GM18505 (cell line): ENCODE results near the gene FLRT2.

Experiments used
- ATAC-seq: cut with Tn5 transposase; IDR thresholded peaks from one replicate; pipeline ENCODE4 v1.9.1; 2021; ENCODE audit not compliant: unreplicated experiment
- POLR2A ChIP-seq: IDR thresholded peaks from 4 replicates; pipeline ENCODE4 v1.6.1; 2011; ENCODE audit warnings: borderline replicate concordance; ENCODE audit not compliant: insufficient read depth, insufficient read length; ENCODE audit errors: extremely low read depth

Gene FLRT2

DNA sequence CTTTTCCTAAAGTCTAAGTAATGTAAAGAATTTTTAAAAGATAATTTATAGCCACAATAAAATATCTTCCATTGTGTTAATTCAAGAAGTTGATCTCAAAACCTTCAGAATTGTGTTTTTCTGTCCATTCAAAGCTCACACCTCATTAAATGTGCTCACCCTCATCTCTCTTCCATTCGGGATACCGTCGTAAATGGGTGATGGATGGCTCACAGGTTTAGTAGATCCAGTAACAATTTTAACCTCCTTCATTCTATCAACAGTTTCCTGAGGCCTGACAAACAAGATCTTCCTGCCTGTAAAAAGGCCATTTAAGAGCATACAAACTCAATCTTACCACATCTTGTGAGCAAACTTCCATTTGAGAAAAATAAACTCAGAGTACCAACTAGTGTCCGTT is 9.4 kb upstream of the FLRT2 start:
- no peak for ATAC-seq
- no peak for TF ChIP-seq POLR2A

DNA sequence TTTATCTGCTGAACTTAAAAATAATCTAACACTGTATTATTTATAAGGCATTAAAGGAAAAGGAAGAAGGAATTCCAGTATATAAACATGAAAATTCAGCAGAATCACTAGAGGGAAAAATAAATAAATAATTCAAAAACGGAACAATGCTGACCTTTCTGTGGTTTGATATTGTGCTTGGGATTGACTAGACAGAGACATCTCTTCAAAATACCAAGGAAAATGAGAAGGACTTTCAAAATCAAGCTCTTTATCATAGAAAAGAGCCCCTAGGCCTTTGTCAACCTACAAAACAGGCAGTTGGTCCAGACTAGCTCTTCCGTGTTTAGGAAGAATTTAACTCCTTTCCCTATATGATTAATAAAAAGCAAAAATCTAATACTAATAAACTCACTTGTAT is 6.3 kb upstream of the FLRT2 start:
- TF ChIP-seq POLR2A = no peak
- ATAC-seq = no peak

DNA sequence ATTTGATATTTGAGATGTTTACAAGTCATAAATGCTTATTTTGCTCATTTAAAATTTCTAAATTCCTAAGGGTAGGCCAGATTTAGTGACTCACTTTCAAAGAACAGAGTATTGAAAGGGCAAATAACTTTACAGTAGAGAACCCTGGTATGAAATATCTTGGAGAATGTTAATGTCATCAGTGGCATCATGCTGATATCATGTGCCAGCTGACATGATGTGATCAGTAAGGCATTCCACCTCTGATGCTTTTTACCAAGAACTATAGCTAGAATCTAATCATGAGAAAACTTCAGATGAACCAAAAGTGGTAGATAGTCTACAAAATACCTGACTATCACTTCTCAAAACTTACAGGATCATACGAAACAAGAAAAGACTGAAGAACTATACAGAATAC is 2.9 kb upstream of the FLRT2 start:
- no peak for ATAC-seq
- TF ChIP-seq POLR2A = no peak

DNA sequence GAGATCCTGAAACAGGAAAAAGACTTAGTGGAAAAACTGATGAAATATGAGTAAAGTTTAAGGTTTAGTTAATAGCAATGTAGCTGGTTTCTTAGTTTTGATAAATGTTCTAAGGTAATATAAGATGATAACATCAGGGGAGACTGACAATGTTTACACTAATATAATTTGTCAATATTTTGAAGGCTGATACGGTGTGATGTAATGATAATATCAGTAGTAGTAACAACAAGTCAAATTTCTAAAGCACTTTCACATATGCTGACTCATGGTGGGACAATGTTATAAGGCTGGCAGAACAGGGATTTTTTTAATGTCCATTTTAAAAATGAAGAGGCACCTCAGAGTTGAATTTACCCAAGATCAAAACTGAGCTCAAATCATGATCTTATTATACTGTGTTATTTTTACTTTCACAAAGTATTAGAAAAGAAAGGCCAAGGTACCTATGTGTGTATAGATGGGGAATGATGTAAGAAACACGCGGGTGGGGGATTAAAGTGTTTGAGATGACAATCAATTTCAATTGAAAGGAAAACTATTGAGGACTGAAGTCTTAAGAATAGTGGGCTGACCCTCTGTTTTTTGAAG is 2.4 kb upstream of the FLRT2 start:
- no peak for TF ChIP-seq POLR2A
- ATAC-seq = no peak

DNA sequence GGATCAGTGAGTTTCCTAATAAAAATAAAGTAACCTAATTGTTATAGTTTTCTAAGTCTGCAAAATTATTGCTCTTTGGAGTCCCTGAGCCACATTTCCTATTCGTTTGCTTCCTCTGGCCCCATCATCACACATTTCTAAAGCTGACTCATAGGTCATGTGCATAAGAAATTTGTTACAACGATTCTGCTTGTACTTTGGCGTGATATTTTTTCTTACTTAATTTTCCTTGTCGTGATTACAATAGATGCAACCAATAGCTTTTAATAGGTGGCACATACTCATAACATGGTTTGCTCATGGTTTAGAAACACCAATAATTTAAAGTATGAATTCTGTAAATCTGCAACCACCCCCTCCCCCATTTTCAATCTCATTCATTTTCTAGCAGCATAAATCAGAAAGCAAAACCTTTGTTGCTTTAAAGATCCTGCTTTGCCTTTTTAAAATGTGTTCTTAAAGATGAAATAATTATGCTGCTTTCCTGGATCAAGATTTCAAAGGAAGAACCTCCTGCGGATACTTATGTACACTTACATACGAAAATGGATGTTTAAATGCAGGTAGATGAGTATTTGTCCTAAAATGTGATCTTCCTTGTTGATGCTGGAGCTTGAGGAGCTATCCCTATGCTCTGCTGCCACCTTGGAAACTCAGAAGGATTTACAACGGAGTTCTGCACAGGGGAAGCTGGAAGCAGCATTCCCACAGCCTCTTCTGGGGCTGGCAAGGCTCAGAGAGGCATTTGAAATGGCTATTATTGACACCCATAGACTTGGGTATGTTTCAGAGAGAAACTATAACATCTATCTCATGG is 1.7 kb upstream of the FLRT2 start:
- TF ChIP-seq POLR2A = no peak
- ATAC-seq = no peak

DNA sequence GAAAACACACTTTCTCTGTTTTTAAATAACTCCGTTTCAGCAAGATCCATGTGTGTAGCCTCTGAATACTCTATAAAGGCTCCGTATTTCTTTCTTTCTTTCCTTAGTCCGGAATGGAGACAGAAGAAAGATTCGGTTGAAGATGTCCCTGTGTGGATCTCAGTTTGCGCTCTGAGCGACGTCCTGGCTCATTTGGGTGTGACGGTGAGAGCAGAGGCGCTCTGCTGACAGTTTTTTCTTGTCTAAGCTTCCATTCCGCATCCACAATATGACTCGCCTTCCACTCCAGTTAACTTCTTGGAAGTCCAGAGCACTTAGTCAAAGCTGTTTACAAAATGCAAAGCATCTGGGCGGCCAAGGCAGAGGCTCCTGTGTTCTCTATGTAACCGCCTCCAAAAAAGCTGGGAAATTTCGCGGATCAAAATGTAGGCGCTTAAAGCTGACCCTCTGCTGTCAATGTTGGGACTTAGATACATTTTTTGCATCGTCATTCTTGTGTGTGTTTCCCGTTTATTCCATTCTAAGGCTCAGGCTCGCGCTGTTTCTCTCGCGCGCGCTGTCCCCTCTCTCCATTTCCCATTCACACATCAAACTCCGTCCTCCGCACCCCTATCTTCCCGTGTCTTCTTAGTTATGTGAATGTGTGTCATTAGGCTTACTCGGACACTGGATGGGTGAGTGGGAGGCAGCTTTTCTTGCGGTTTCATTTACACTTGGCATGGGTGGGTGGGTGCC is 880 bp upstream of the FLRT2 start:
- TF ChIP-seq POLR2A = no peak
- ATAC-seq = no peak

DNA sequence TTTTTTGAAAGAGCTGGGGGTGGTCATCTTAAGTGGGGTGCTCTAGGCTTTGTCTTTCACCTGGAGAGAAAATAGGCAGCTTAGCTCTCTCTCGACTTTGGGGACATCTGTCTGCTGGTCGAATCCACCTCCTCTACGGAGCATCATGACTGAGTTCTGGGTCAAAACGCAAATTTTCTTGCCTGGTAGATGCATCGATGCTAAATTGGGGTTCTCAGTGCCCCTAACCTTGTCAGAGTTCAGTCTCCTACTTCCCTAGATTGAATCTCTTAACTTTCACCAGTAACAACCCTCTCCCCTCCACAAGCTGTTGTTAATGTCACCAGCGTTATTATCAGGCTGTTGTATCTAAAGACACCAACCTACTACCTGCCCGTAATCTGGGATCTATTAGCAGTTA is 682 bp downstream of the FLRT2 start:
- TF ChIP-seq POLR2A = no peak
- no peak for ATAC-seq

DNA sequence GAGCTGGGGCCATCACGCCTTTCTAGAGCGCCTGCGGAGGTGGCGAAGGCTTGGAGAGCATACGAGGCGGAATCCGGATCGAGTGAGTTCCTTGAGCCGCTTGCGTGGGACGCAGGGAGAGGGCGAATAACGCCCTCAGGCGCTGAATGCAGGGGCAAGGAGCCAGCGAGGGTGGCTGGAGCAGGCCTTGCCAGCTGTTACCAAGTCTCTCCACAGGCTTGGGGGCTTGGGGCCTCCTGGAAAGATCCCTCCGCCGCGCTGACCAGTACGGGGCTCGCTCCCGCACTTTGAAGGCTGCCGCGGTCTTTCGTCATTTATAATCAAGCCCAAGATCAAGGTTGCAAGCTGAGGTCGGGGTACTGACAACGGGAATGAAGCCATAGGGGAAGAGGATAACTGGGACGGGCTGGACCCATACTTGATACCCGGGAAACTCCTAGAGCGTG is 1.2 kb downstream of the FLRT2 start:
- no peak for TF ChIP-seq POLR2A
- no peak for ATAC-seq

DNA sequence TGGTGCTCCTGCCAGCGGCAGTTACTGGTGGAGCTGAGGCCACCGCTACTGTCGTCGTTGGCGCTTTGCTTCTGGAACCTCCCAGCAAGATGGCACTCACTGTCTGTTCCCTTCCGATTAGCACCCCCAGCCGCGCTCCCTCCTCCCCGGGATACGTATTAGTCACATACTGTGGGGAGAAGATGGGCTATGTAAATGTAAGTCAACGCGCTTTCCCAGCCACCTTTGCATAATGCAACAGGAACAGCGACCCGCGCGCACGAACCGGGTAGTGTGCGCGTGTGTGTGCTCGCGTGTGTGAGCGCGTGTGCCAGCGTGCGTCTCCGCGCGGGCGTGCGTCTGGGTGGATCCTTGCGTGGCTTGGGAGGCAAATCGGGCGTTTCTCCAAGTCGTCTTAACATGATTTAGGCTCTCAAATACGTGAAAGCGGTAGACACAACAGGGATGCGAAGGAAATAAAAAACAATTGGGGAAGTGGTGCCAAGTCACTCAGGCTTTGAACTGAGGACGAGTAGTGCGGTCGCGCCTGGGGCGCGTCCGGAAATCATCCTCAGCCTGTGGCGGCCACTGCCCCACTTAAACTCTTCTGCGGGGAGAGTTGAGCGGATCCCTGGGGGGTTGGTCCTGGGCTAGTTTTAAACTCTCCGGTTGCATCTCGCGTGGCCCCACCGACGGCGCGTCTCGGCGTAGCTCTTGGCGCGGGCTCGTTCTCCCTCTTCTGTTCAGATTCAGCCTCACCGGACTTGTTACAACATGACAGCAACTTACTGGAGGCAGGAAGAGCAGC is 1.8 kb downstream of the FLRT2 start:
- no peak for ATAC-seq
- no peak for TF ChIP-seq POLR2A

DNA sequence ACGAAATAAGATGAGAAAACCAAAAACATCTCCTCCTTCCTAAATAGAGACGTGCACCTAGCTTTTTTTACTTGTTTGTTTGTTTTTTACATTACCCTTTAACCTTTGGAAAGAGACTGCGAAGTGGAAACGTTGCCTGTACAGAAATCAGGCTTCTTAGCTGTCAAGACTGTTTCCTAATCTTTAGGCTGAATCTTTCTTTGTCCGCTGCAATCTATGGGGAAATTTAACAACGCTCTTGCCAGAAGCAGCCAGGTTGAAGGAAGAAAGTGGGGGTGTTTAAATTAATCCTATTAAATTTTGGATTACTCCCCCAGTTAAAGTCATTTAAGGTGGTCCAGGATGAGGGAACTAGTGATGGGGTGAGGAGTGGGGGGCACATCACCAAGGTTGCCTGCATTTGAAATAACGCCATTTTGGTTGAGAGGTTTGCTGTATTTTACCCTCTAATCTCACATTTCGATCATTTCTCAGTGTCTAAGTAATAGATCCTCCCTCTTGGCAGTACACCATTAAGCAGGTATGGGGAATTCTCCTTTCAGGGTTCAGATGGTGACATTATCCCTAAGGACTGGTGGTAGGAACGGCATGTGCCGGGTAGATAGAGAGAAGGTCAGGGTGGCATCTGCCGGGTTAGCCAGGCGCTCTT is 2.6 kb downstream of the FLRT2 start:
- no peak for ATAC-seq
- no peak for TF ChIP-seq POLR2A

DNA sequence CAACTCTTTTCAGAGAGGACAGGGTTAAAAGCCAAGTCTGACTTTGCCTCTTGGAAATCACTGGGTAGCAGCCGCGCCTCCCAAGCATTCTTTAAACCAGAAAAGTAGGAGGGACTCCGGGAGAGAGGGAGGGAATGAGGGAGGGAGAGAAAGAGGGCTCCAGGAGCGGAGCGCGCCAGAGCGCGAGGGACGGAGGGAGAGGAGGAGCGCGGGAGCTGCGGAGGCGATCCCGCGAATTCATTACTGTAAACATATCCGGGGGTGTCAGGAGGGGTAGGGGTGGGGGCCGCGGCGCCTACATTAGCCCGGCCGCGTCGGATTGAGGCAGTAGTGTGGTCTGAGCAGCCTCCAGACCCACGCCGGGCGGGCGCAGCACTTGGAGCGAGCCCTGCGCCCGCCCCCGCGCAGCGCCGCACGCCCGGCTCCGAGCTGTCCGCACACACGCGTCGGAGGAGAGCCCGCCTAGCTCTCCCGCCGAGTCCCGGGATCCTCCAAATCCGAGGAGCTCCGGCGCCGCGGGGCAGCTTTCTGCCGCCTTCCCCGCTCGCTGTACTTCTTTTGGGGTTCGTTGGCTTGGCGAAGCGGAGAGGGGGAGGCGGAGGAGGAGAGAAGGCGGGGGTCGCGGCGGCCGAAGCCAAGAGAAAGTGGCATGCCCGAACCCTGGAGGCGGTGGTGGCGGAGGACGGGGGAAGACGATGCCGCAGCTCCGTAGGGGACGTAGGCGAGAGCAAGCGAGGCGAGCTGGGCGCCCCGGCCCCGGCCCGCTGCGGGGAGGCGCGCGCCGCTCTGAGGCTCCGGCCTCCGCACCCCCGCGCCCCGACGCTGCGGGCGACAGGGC is 3.3 kb downstream of the FLRT2 start:
- ATAC-seq = no peak
- no peak for TF ChIP-seq POLR2A

DNA sequence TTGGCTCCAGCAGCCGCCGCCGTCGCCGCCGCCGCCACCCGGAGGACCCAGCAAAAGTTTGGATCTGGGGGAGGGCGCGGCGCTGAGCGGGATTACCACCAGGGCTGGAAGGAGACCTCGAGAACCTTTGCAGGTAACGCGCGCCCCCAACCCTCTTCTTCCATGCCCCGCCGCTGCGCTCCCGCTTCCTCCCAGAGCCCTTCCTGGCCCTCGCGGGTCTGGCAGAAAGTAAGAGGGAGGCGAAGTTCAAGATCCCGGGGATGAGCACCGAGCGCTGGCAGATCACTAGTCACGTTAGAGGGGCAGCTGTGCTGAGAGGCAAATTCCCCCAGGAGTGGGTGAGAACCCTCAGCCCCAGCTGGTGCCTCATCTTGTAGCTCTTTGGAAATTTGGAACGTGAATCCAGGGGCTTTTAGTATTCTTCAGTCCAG is 3.9 kb downstream of the FLRT2 start:
- no peak for TF ChIP-seq POLR2A
- ATAC-seq = no peak
